ENCODE measurements around the gene TAS2R16.

DNA sequence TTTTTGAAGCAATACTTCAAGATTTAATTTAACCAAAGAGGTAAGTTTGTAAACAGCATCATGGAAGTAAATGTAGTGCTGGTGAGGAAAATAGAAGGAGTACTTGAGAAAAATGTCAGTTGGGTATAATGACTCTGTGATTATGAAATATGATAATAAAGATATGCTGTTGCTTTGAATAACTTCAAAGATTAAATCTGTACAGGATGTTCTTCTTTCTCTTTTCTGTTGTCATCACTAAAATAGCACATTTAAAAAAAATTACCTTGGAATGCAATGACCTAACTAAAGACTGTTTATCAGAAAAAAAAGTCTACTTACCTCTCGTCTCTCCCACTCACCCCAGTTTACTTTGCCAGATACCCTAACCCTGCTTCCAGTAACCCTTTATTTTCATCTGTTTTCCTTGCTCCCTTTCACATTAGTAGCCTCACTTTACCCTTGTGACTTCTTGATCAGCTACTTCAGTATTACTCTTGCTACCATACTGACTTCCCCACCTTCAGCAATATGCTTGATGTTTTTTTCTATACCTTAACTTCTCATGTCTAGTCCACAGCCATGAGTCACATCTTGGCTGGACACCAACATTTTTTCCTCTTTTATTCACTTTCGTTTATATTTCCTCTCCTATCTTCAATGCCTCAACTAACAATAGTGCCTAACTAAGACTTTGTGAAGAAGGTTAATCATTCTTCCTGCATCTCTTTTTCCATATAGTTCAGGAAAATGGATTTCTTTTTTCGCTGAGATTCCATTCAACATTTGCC lies 29.7 kb upstream of the TAS2R16 start:
- TF ChIP-seq, protein P1, sequence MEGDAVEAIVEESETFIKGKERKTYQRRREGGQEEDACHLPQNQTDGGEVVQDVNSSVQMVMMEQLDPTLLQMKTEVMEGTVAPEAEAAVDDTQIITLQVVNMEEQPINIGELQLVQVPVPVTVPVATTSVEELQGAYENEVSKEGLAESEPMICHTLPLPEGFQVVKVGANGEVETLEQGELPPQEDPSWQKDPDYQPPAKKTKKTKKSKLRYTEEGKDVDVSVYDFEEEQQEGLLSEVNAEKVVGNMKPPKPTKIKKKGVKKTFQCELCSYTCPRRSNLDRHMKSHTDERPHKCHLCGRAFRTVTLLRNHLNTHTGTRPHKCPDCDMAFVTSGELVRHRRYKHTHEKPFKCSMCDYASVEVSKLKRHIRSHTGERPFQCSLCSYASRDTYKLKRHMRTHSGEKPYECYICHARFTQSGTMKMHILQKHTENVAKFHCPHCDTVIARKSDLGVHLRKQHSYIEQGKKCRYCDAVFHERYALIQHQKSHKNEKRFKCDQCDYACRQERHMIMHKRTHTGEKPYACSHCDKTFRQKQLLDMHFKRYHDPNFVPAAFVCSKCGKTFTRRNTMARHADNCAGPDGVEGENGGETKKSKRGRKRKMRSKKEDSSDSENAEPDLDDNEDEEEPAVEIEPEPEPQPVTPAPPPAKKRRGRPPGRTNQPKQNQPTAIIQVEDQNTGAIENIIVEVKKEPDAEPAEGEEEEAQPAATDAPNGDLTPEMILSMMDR (conservative IDR thresholded peaks at IDR 0.05 in 1 of 2, IDR thresholded peaks at IDR 0.05 in 1 of 2; ENCODE audit: low read depth in 1 of 2, low read length in 2 of 2) = no peak
- no peak for TF ChIP-seq EZH2 (IDR thresholded peaks at IDR 0.05; ENCODE audit: low read length, missing control alignments)
